Measurements from ENCODE around the gene ATP6V1E1. TPM values are rescaled to one million over a fixed set of nuclear protein-coding genes. Genes with fewer than 3 reads are reported as not detected.

ATP6V1E1 gene
- total RNA-seq, 1 experiment from 2014 or later: 88.1 TPM

- Mint-ChIP-seq H3K27me3 (ENCODE audit: low read depth) (no peaks in the 10 kb centered on the region), H3K4me3 (no peak overlapping the region), H3K4me1 (no peaks in the 10 kb centered on the region), H3K9me3 (no peaks in the 10 kb centered on the region), H3K27ac (no peak overlapping the region), H3K36me3 (no peaks in the 10 kb centered on the region)
- ATAC-seq (no peak), DNase-seq (ENCODE audit: low spot score) (no peak)
- ChIA-PET POLR2A (no interaction called here), CTCF (no interaction called here)
- TF ChIP-seq ZNF425 (CRISPR knock-in tag; conservative IDR thresholded peaks at IDR 0.05): no peak
- no peak for TF ChIP-seq ZNF396 (CRISPR knock-in tag; IDR thresholded peaks at IDR 0.05; ENCODE audit: borderline replicate concordance)
- no peak for TF ChIP-seq ARID4B (CRISPR knock-in tag; IDR thresholded peaks at IDR 0.05; ENCODE audit: borderline replicate concordance)
- no peak for TF ChIP-seq ZSCAN18 (CRISPR knock-in tag; IDR thresholded peaks at IDR 0.05)
- no peak for TF ChIP-seq MAX (CRISPR knock-in tag; IDR thresholded peaks at IDR 0.05)
- TF ChIP-seq CTCF (IDR thresholded peaks at IDR 0.05): no peak
- TF ChIP-seq ZNF416 (CRISPR knock-in tag; IDR thresholded peaks at IDR 0.05): no peak
- TF ChIP-seq ATF2 (CRISPR knock-in tag; IDR thresholded peaks at IDR 0.05; ENCODE audit: borderline replicate concordance, low read depth): no peak
- TF ChIP-seq ELF4 (CRISPR knock-in tag; IDR thresholded peaks at IDR 0.05; ENCODE audit: low read depth): no peak
- no peak for TF ChIP-seq USF1 (CRISPR knock-in tag; IDR thresholded peaks at IDR 0.05)
- no peak for TF ChIP-seq AFF4 (CRISPR knock-in tag; IDR thresholded peaks at IDR 0.05; ENCODE audit: borderline replicate concordance)
- TF ChIP-seq CBFB (CRISPR knock-in tag; IDR thresholded peaks at IDR 0.05; ENCODE audit: low read depth): no peak
- no peak for TF ChIP-seq ZNF219 (CRISPR knock-in tag; IDR thresholded peaks at IDR 0.05; ENCODE audit: borderline replicate concordance)
- TF ChIP-seq ATF6 (CRISPR knock-in tag; IDR thresholded peaks at IDR 0.05): no peak
- TF ChIP-seq PREB (CRISPR knock-in tag; IDR thresholded peaks at IDR 0.05; ENCODE audit: borderline replicate concordance): no peak
- no peak for TF ChIP-seq CREB1 (CRISPR knock-in tag; IDR thresholded peaks at IDR 0.05)
- no peak for TF ChIP-seq JAZF1 (CRISPR knock-in tag; IDR thresholded peaks at IDR 0.05)
These were observed 2.6 kb upstream of the ATP6V1E1 start for GRCh38 chr22:17631076-17631565.
